Natural killer cell (primary cell): ENCODE data around the gene JSRP1. TPM values are rescaled to one million over a fixed set of nuclear protein-coding genes. Genes with fewer than 3 reads are reported as not detected.

Experiments used
- ATAC-seq, 3 donors: fragments of 150-1000 bp in 2 of 3; fragments of 200-7000 bp in 1 of 3; cut with Tn5 transposase; 1 replicate in 1 of 3; 2 replicates in 2 of 3; pipeline ENCODE4 v1.10.0; 2021; ENCODE audit warnings: mild to moderate bottlenecking in 2 of 3, moderate library complexity in 2 of 3
- DNase-seq, 2 donors: peaks; one replicate each; pipeline versions ENCODE4 v3.0.0 to v3.0.0-alpha.2; 2013 to 2021; ENCODE audit warnings: mixed read lengths in 1 of 2
- H3K27ac ChIP-seq: one replicate; pipeline ENCODE4 v1.5.1; 2013; ENCODE audit warnings: mild to moderate bottlenecking, low read length
- H3K27me3 ChIP-seq: one replicate; pipeline ENCODE4 v1.6.1; 2013; ENCODE audit warnings: low read length; ENCODE audit not compliant: control insufficient read depth, insufficient read depth
- H3K36me3 ChIP-seq: one replicate; pipeline ENCODE4 v1.6.1; 2013; ENCODE audit warnings: low read length; ENCODE audit not compliant: control insufficient read depth, insufficient read depth
- H3K4me1 ChIP-seq: one replicate; pipeline ENCODE4 v1.6.1; 2013; ENCODE audit warnings: low read length; ENCODE audit not compliant: control insufficient read depth, insufficient read depth
- H3K4me3 ChIP-seq: one replicate; pipeline ENCODE4 v1.5.1; 2013; ENCODE audit warnings: low read length
- H3K9me3 ChIP-seq: one replicate; pipeline ENCODE4 v1.6.1; 2013; ENCODE audit warnings: low read length; ENCODE audit not compliant: control insufficient read depth, insufficient read depth
- H3K27ac Mint-ChIP-seq, 2 donors: one replicate each; pipeline ENCODE4 v1.8.0; 2022; ENCODE audit warnings: mild to moderate bottlenecking in 2 of 2, mixed read lengths in 2 of 2, moderate library complexity in 1 of 2
- H3K27me3 Mint-ChIP-seq, 2 donors: one replicate each; pipeline ENCODE4 v1.8.0; 2022; ENCODE audit warnings: low read depth in 2 of 2, mixed read lengths in 2 of 2
- H3K36me3 Mint-ChIP-seq: one replicate; pipeline ENCODE4 v1.8.0; 2022; ENCODE audit warnings: mixed read lengths
- H3K4me1 Mint-ChIP-seq, 2 donors: one replicate each; pipeline ENCODE4 v1.8.0; 2022; ENCODE audit warnings: mixed read lengths in 2 of 2
- H3K4me3 Mint-ChIP-seq: one replicate; pipeline ENCODE4 v1.8.0; 2022; ENCODE audit warnings: mild to moderate bottlenecking, moderate library complexity, mixed read lengths
- H3K9me3 Mint-ChIP-seq, 2 donors: one replicate each; pipeline ENCODE4 v1.8.0; 2022; ENCODE audit warnings: mixed read lengths in 2 of 2
- CTCF ChIP-seq: fragments of 200-600 bp; IDR thresholded peaks from one replicate; pipeline ENCODE4 v1.8.0; 2022; ENCODE audit warnings: antibody characterized with exemption
- WGBS: methylation state at CpG from one replicate; pipeline ENCODE4 v1.1.7; 2013; ENCODE audit warnings: missing lambda C conversion rate; ENCODE audit not compliant: insufficient coverage; 5-methylcytosine and 5-hydroxymethylcytosine counted together
- intact Hi-C: fragments of 100-400 bp; cut with micrococcal nuclease; formaldehyde crosslinking; loops from one replicate; pipeline ENCODE4 v1.14.2; 2022
- total RNA-seq, 4 donors: library from RNA; stranded (reverse); fragments of 120-200 nt in 1 of 4; gene quantifications; one replicate each; pipeline versions ENCODE4 v1.2.3 to v1.2.4, GENCODE V29; 2013 to 2022

Gene JSRP1
- total RNA-seq, 3 donors from 2014 or later (not counting 1 experiment from before 2014, with no cell fraction given), result 0.82 to 2.0 TPM; not detected in 1

DNA sequence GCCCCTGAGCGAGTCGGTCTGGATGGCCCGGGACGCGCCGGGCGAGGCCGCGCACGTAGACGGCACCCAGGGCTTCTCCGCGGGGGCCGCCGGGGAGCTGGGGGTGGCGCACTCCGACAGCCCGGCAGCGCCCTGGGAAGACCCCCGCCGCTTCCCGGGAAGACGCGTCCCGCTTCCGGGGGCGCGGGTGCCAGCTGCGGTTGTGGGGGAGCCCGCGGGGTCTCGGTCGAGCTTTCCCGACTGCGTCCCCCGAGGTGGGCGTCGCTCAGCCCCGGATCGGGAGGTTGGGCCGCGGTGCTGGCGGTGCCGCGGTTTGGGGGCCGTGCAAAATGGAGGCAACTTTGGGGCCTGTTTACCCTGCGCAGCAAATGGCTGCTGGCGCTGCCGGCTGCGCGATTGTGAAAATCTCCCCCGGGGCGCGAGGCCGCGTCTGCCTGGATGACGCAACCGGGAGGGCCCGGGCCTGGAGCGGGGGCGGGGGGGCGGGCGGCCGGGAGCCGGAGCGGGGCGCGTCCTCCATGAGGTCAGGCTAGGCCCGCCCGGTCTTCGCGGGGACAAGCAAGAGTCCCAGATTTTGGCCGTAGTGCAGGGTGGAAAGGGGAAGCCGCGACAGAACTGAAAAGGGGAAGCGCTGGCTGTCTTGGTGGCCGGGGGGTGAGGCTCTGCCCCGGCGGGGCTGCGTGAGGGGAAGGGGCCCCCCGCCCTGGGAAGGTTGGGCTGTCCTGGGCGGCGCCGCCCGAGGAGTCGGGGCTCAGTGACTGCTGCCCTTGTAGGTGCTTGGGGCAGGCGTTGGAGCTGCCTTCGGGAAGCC is 14.4 kb upstream of the JSRP1 start:
- H3K4me3 Mint-ChIP-seq, result peak overlapping the region; percentile 90
- H3K27ac Mint-ChIP-seq, result peak overlapping the region; percentile 87 to 97
- H3K4me1 Mint-ChIP-seq, result peaks cover 20 to 52% of the 10 kb centered on the region in 2 donors
- H3K27me3 Mint-ChIP-seq, result no peaks in the 10 kb centered on the region
- DNase-seq, result peak; percentile 70 to 87
- H3K9me3 Mint-ChIP-seq, result no peaks in the 10 kb centered on the region
- H3K4me1 ChIP-seq, result peaks cover 58% of the 10 kb centered on the region
- no peaks in the 10 kb centered on the region for H3K9me3 ChIP-seq
- ATAC-seq, result peak; percentile 25 to 31 (median 26)
- intact Hi-C loops, result loop anchor here (10.0 kb wide), 1 partner anchor 54 kb away; the partner anchor contains the start of genes LSM7 and SPPL2B
- H3K4me3 ChIP-seq, result peak overlapping the region; percentile 97
- under 1% methylated on average over 88 of the region's 88 CpGs for WGBS
- peaks cover 20% of the 10 kb centered on the region for H3K36me3 ChIP-seq
- TF ChIP-seq CTCF, result no peak
- H3K27ac ChIP-seq, result peak overlapping the region; percentile 89
- H3K27me3 ChIP-seq, result no peaks in the 10 kb centered on the region
- no peaks in the 10 kb centered on the region for H3K36me3 Mint-ChIP-seq

DNA sequence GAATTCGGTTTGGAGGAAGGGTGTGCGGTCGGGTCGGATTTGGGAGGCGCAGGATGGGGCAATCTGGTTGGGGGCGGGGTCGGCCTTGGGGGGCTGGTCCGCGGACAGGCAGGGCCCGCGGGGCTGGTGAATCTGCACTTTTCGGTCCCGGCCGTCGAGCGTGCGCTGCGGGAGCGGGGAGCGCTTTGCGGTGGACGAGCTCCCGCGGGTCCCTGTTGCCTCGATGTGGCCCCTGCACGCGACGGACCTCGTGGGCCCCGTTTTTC is 13.9 kb upstream of the JSRP1 start:
- no peak for TF ChIP-seq CTCF
- no peaks in the 10 kb centered on the region for H3K9me3 Mint-ChIP-seq
- under 1% methylated on average over 30 of the region's 30 CpGs for WGBS
- Histone ChIP-seq H3K4me1 (peaks cover 54% of the 10 kb centered on the region), H3K9me3 (no peaks in the 10 kb centered on the region), H3K4me3 (peak overlapping the region; percentile 97), H3K27me3 (no peaks in the 10 kb centered on the region), H3K36me3 (peaks cover 20% of the 10 kb centered on the region), H3K27ac (peak overlapping the region; percentile 89)
- ATAC-seq (no peak), DNase-seq (peak; percentile 54 to 60)
- no peaks in the 10 kb centered on the region for H3K36me3 Mint-ChIP-seq
- no peaks in the 10 kb centered on the region for H3K27me3 Mint-ChIP-seq
- H3K27ac Mint-ChIP-seq, result peak overlapping the region; percentile 87 to 97
- peaks cover 20 to 50% of the 10 kb centered on the region in 2 donors for H3K4me1 Mint-ChIP-seq
- intact Hi-C loops, result loop anchor here (10.0 kb wide), 1 partner anchor 55 kb away; the partner anchor contains the start of genes LSM7 and SPPL2B
- H3K4me3 Mint-ChIP-seq, result peak overlapping the region; percentile 90

GRCh38 chr19:2269244-2270156 is 13.3 kb upstream of the JSRP1 start:
- Mint-ChIP-seq H3K4me3 (peak overlapping the region; percentile 90), H3K27ac (peak overlapping the region; percentile 87 to 97), H3K9me3 (no peaks in the 10 kb centered on the region), H3K27me3 (no peaks in the 10 kb centered on the region), H3K4me1 (peaks cover 20 to 44% of the 10 kb centered on the region in 2 donors), H3K36me3 (no peaks in the 10 kb centered on the region)
- H3K27ac ChIP-seq, result peak overlapping the region; percentile 89
- ATAC-seq, result peak; percentile 76 to 93 (median 83)
- WGBS, result under 1% methylated on average over 103 of the region's 103 CpGs
- peaks cover 54% of the 10 kb centered on the region for H3K4me1 ChIP-seq
- no peaks in the 10 kb centered on the region for H3K27me3 ChIP-seq
- H3K9me3 ChIP-seq, result no peaks in the 10 kb centered on the region
- H3K36me3 ChIP-seq, result peaks cover 19% of the 10 kb centered on the region
- TF ChIP-seq CTCF, result no peak
- peak; percentile 97 to 99 for DNase-seq
- peak overlapping the region; percentile 97 for H3K4me3 ChIP-seq
- intact Hi-C loops, result loop anchor here (1.0 to 10.0 kb wide), 2 partner anchors 33 to 55 kb away; partner anchors contain the start of genes LSM7, PLEKHJ1, SF3A2 and SPPL2B
